ENCODE measurements around the gene RTF2. TPM values are rescaled to one million over a fixed set of nuclear protein-coding genes. Genes with fewer than 3 reads are reported as not detected.
A peak's percentile ranks its signal among the peaks of the same experiment; 100 is the strongest.

The RTF2 gene
- total and polyA plus RNA-seq, 7 experiments from 2014 or later: 62.5 to 157 (median 81.2) TPM

GRCh38 chr20:56469077-56469449 lies 636 bp downstream of the RTF2 start:
- H3K4me1 Mint-ChIP-seq: peaks cover 22 to 47% (median 42%) of the 10 kb centered on the region in 7 donors
- no peak for ATAC-seq

GRCh38 chr20:56483970-56484369 lies 15.5 kb downstream of the RTF2 start:
- ATAC-seq (peak; percentile 61), DNase-seq (peak in 7 of 9 donors; percentile 14 to 57 (median 43))
- H3K27me3 ChIP-seq (ENCODE audit: control insufficient read depth in 2 of 2, insufficient read depth in 2 of 2, low read length in 2 of 2): no peaks in the 10 kb centered on the region
- intact Hi-C loops (cut with micrococcal nuclease): loop anchor here in 1 of 2 donors (1.0 to 2.0 kb wide), 2 partner anchors 15 to 84 kb away; partner anchors contain the start of gene RTF2
- H3K27ac ChIP-seq (ENCODE audit: low read depth, low read length): peak overlapping the region; percentile 69
- peaks cover 8 to 68% (median 20%) of the 10 kb centered on the region in 3 experiments for H3K36me3 ChIP-seq (ENCODE audit: control insufficient read depth in 2 of 3, insufficient read depth in 3 of 3, low read length in 3 of 3)
- Mint-ChIP-seq H3K27ac (peak overlapping the region; percentile 76 to 95 (median 92)), H3K9me3 (no peaks in the 10 kb centered on the region), H3K4me1 (peaks cover 25 to 74% (median 54%) of the 10 kb centered on the region in 7 donors), H3K36me3 (peaks cover 21 to 72% (median 46%) of the 10 kb centered on the region in 5 donors), H3K27me3 (no peaks in the 10 kb centered on the region), H3K4me3 (peak overlapping the region; percentile 64 to 93 (median 83))
- H3K4me1 ChIP-seq (ENCODE audit: control insufficient read depth in 2 of 2, insufficient read depth in 2 of 2, low read length in 2 of 2): peaks cover 0 to 18% of the 10 kb centered on the region in 2 donors
- peak overlapping the region; percentile 33 for H3K4me3 ChIP-seq (ENCODE audit: low read length)
- H3K9me3 ChIP-seq (ENCODE audit: control insufficient read depth in 2 of 3, low read length in 3 of 3): no peaks in the 10 kb centered on the region
- POLR2A ChIA-PET: interaction anchor here (0.6 to 2.4 kb wide), 4 partner anchors 32 to 92 kb away, joined by 3 to 6 read pairs (median 4); partner anchors contain the start of genes AURKA, CASS4 and CSTF1
- CTCF ChIA-PET: interaction anchor here (1.0 kb wide), 2 partner anchors 83 to 89 kb away, joined by 3 to 4 read pairs; no protein-coding TSS in a partner anchor

More at GRCh38 chr20:56469077-56469449, 636 bp downstream of the RTF2 start:
- peaks cover 0 to 15% (median 7%) of the 10 kb centered on the region in 5 donors for H3K36me3 Mint-ChIP-seq
- H3K4me3 ChIP-seq (ENCODE audit: low read length): peak overlapping the region; percentile 74
- DNase-seq: no peak
- peak overlapping the region; percentile 88 for H3K27ac ChIP-seq (ENCODE audit: low read depth, low read length)
- H3K27ac Mint-ChIP-seq: peak overlapping the region; percentile 95 to 100 (median 99)
- peaks cover 22 to 25% of the 10 kb centered on the region in 2 donors for H3K4me1 ChIP-seq (ENCODE audit: control insufficient read depth in 2 of 2, insufficient read depth in 2 of 2, low read length in 2 of 2)
- no peaks in the 10 kb centered on the region for H3K9me3 ChIP-seq (ENCODE audit: control insufficient read depth in 2 of 3, low read length in 3 of 3)
- peak overlapping the region; percentile 94 to 100 (median 100) for H3K4me3 Mint-ChIP-seq
- peaks cover 0 to 4% (median 0%) of the 10 kb centered on the region in 11 donors for H3K9me3 Mint-ChIP-seq
- H3K27me3 Mint-ChIP-seq: no peaks in the 10 kb centered on the region
- peaks cover 0 to 20% (median 0%) of the 10 kb centered on the region in 3 experiments for H3K36me3 ChIP-seq (ENCODE audit: control insufficient read depth in 2 of 3, insufficient read depth in 3 of 3, low read length in 3 of 3)
- POLR2A ChIA-PET: interaction anchor here (0.7 to 2.8 kb wide), 11 partner anchors 25 to 110 kb away, joined by 3 to 26 read pairs (median 5); partner anchors contain the start of genes AURKA, CASS4, CSTF1 and FAM210B
- no peaks in the 10 kb centered on the region for H3K27me3 ChIP-seq (ENCODE audit: control insufficient read depth in 2 of 2, insufficient read depth in 2 of 2, low read length in 2 of 2)
- intact Hi-C loops (cut with micrococcal nuclease): loop anchor here (2.0 to 5.0 kb wide), 4 partner anchors 16 to 1243 kb away; partner anchors contain the start of genes FAM209A (in 1 of the 2) and PMEPA1 (in 1 of the 2)
- CTCF ChIA-PET: no interaction called here

- peak overlapping the region in 1 of 9 donors; percentile 91 for H3K27ac Mint-ChIP-seq
Measured at GRCh38 chr20:56487216-56487615, 18.8 kb downstream of the RTF2 start.

GRCh38 chr20:56488566-56488965 lies 20.1 kb downstream of the RTF2 start:
- peaks cover 20 to 66% (median 38%) of the 10 kb centered on the region in 5 donors for H3K36me3 Mint-ChIP-seq
- peaks cover 18 to 53% (median 39%) of the 10 kb centered on the region in 7 donors for H3K4me1 Mint-ChIP-seq
- peaks cover 0 to 7% of the 10 kb centered on the region in 2 donors for H3K4me1 ChIP-seq (ENCODE audit: control insufficient read depth in 2 of 2, insufficient read depth in 2 of 2, low read length in 2 of 2)
- no peak overlapping the region for H3K27ac ChIP-seq (ENCODE audit: low read depth, low read length)
- ChIA-PET POLR2A (no interaction called here), CTCF (no interaction called here)
- no peaks in the 10 kb centered on the region for H3K27me3 Mint-ChIP-seq
- peak overlapping the region in 3 of 9 donors; percentile 3 to 51 (median 43) for H3K27ac Mint-ChIP-seq
- intact Hi-C loops (cut with micrococcal nuclease): no loop called here
- peaks cover 6 to 69% (median 12%) of the 10 kb centered on the region in 3 experiments for H3K36me3 ChIP-seq (ENCODE audit: control insufficient read depth in 2 of 3, insufficient read depth in 3 of 3, low read length in 3 of 3)
- no peak for DNase-seq
- ATAC-seq: no peak
- peak overlapping the region in 1 of 10 donors; percentile 45 for H3K4me3 Mint-ChIP-seq
- no peaks in the 10 kb centered on the region for H3K9me3 Mint-ChIP-seq
- H3K27me3 ChIP-seq (ENCODE audit: control insufficient read depth in 2 of 2, insufficient read depth in 2 of 2, low read length in 2 of 2): no peaks in the 10 kb centered on the region
- no peak overlapping the region for H3K4me3 ChIP-seq (ENCODE audit: low read length)
- H3K9me3 ChIP-seq (ENCODE audit: control insufficient read depth in 2 of 3, low read length in 3 of 3): no peaks in the 10 kb centered on the region

More at GRCh38 chr20:56487216-56487615, 18.8 kb downstream of the RTF2 start:
- ChIA-PET POLR2A (no interaction called here), CTCF (no interaction called here)
- intact Hi-C loops (cut with micrococcal nuclease): no loop called here
- no peak overlapping the region for H3K27ac ChIP-seq (ENCODE audit: low read depth, low read length)
- H3K27me3 ChIP-seq (ENCODE audit: control insufficient read depth in 2 of 2, insufficient read depth in 2 of 2, low read length in 2 of 2): no peaks in the 10 kb centered on the region
- Mint-ChIP-seq H3K36me3 (peaks cover 18 to 67% (median 40%) of the 10 kb centered on the region in 5 donors), H3K4me1 (peaks cover 23 to 65% (median 50%) of the 10 kb centered on the region in 7 donors), H3K27me3 (no peaks in the 10 kb centered on the region), H3K4me3 (no peak overlapping the region), H3K9me3 (no peaks in the 10 kb centered on the region)
- peak; percentile 58 for ATAC-seq
- H3K4me3 ChIP-seq (ENCODE audit: low read length): no peak overlapping the region
- peaks cover 0 to 18% of the 10 kb centered on the region in 2 donors for H3K4me1 ChIP-seq (ENCODE audit: control insufficient read depth in 2 of 2, insufficient read depth in 2 of 2, low read length in 2 of 2)
- no peak for DNase-seq
- H3K9me3 ChIP-seq (ENCODE audit: control insufficient read depth in 2 of 3, low read length in 3 of 3): no peaks in the 10 kb centered on the region
- H3K36me3 ChIP-seq (ENCODE audit: control insufficient read depth in 2 of 3, insufficient read depth in 3 of 3, low read length in 3 of 3): peaks cover 6 to 64% (median 12%) of the 10 kb centered on the region in 3 experiments

- H3K27me3 Mint-ChIP-seq: no peaks in the 10 kb centered on the region
- peaks cover 0 to 6% (median 0%) of the 10 kb centered on the region in 11 donors for H3K9me3 Mint-ChIP-seq
- peaks cover 0 to 19% (median 0%) of the 10 kb centered on the region in 3 experiments for H3K36me3 ChIP-seq (ENCODE audit: control insufficient read depth in 2 of 3, insufficient read depth in 3 of 3, low read length in 3 of 3)
Measured at GRCh38 chr20:56501116-56501515, 32.7 kb downstream of the RTF2 start.

GRCh38 chr20:56503916-56504315 lies 35.5 kb downstream of the RTF2 start:
- Histone ChIP-seq H3K4me1 (ENCODE audit: control insufficient read depth in 2 of 2, insufficient read depth in 2 of 2, low read length in 2 of 2) (peaks cover 0 to 4% of the 10 kb centered on the region in 2 donors), H3K27me3 (ENCODE audit: control insufficient read depth in 2 of 2, insufficient read depth in 2 of 2, low read length in 2 of 2) (no peaks in the 10 kb centered on the region), H3K36me3 (ENCODE audit: control insufficient read depth in 2 of 3, insufficient read depth in 3 of 3, low read length in 3 of 3) (no peaks in the 10 kb centered on the region), H3K4me3 (ENCODE audit: low read length) (no peak overlapping the region), H3K27ac (ENCODE audit: low read depth, low read length) (no peak overlapping the region), H3K9me3 (ENCODE audit: control insufficient read depth in 2 of 3, low read length in 3 of 3) (no peaks in the 10 kb centered on the region)
- peak overlapping the region in 2 of 10 donors; percentile 1 to 33 for H3K4me3 Mint-ChIP-seq
- H3K36me3 Mint-ChIP-seq: peaks cover 0 to 9% (median 5%) of the 10 kb centered on the region in 5 donors
- intact Hi-C loops (cut with micrococcal nuclease): loop anchor here in 1 of 2 donors (1.0 kb wide), 1 partner anchor 104 kb away; no protein-coding TSS in a partner anchor
- no peaks in the 10 kb centered on the region for H3K9me3 Mint-ChIP-seq
- no peaks in the 10 kb centered on the region for H3K27me3 Mint-ChIP-seq
- peaks cover 4 to 66% (median 27%) of the 10 kb centered on the region in 7 donors for H3K4me1 Mint-ChIP-seq
- ChIA-PET POLR2A (interaction anchor here (1.0 kb wide), 1 partner anchor 97 kb away, joined by 4 read pairs; no protein-coding TSS in a partner anchor), CTCF (interaction anchor here (0.6 to 0.8 kb wide), 2 partner anchors 105 to 111 kb away, joined by 3 read pairs; no protein-coding TSS in a partner anchor)
- ATAC-seq: no peak
- DNase-seq: no peak
- H3K27ac Mint-ChIP-seq: peak overlapping the region in 7 of 9 donors; percentile 13 to 82 (median 56)

More at GRCh38 chr20:56501116-56501515, 32.7 kb downstream of the RTF2 start:
- Histone ChIP-seq H3K4me1 (ENCODE audit: control insufficient read depth in 2 of 2, insufficient read depth in 2 of 2, low read length in 2 of 2) (peaks cover 0 to 4% of the 10 kb centered on the region in 2 donors), H3K27me3 (ENCODE audit: control insufficient read depth in 2 of 2, insufficient read depth in 2 of 2, low read length in 2 of 2) (no peaks in the 10 kb centered on the region), H3K4me3 (ENCODE audit: low read length) (no peak overlapping the region), H3K9me3 (ENCODE audit: control insufficient read depth in 2 of 3, low read length in 3 of 3) (no peaks in the 10 kb centered on the region), H3K27ac (ENCODE audit: low read depth, low read length) (no peak overlapping the region)
- intact Hi-C loops (cut with micrococcal nuclease): no loop called here
- Mint-ChIP-seq H3K27ac (no peak overlapping the region), H3K4me1 (peaks cover 4 to 60% (median 23%) of the 10 kb centered on the region in 7 donors), H3K4me3 (no peak overlapping the region), H3K36me3 (peaks cover 10 to 21% (median 17%) of the 10 kb centered on the region in 5 donors)
- DNase-seq (no peak), ATAC-seq (no peak)
- ChIA-PET CTCF (no interaction called here), POLR2A (no interaction called here)

Measured in naive thymus-derived CD4-positive, alpha-beta T cell (primary cell).